K562 (cell line): Measurements from ENCODE around the gene ABR. TPM values are rescaled to one million over a fixed set of nuclear protein-coding genes. Genes with fewer than 3 reads are reported as not detected.

Source experiments
- MTA2 ChIP-seq: fragments of 450-650 bp; IDR thresholded peaks from 2 replicates; pipeline ENCODE4 v1.6.1; 2016; ENCODE audit warnings: low read depth
- RAD21 ChIP-seq, 2 experiments: fragments of 250-450 bp in 1 of 2; fragments of 450-650 bp in 1 of 2; sonication (Bioruptor Pico) in 1 of 2; formaldehyde crosslinking in 1 of 2; IDR thresholded peaks in 1 of 2; conservative IDR thresholded peaks in 1 of 2; 2 replicates each; pipeline versions ENCODE4 v1.4.0 to v1.8.0; 2020 to 2022; ENCODE audit warnings: mild to moderate bottlenecking in 2 of 2, moderate library complexity in 1 of 2
- SMC3 ChIP-seq: conservative IDR thresholded peaks from 2 replicates; pipeline ENCODE4 v1.6.1; 2011; ENCODE audit warnings: low read depth, low read length, improper control_type of control experiment; ENCODE audit not compliant: insufficient read depth
- ZBTB1 ChIP-seq: sonication (generic); formaldehyde crosslinking; IDR thresholded peaks from 2 replicates; pipeline ENCODE4 v1.8.1; 2023; ENCODE audit warnings: missing genetic modification reagents, low read depth, mild to moderate bottlenecking, borderline replicate concordance
- ZNF133 ChIP-seq: fragments of 250-450 bp; sonication (Bioruptor Pico); IDR thresholded peaks from 2 replicates; pipeline ENCODE4 v1.4.0; 2020; ENCODE audit warnings: mild to moderate bottlenecking
- polyA plus RNA-seq, 8 experiments: library from polyadenylated mRNA; depleted of rRNA in 4 of 8; stranded (reverse) in 5 of 8; unstranded in 3 of 8; fragments of >200 nt; fragmentation: Nextera tagmentation in 2 of 8; fragmentation: Illumina TruSeq in 1 of 8; extraction: Ambion mirVana in 2 of 8; extraction: Trizol in 1 of 8; gene quantifications; 2 replicates each; pipeline versions ENCODE4 v1.2.1 to v1.2.3, GENCODE V29; 2011 to 2014; ENCODE audit warnings: inconsistent platforms in 1 of 8, missing spikeins in 1 of 8
- total RNA-seq, 7 experiments: library from RNA; depleted of rRNA in 6 of 7; stranded (reverse); fragments of >200 nt in 6 of 7; fragmentation: Illumina TruSeq in 2 of 7; extraction: Trizol in 2 of 7; gene quantifications; 2 replicates each; pipeline versions ENCODE4 v1.2.1 to v1.2.3, GENCODE V29; 2011 to 2021; ENCODE audit warnings: low replicate concordance in 1 of 7
- TF ChIP-seq, protein P1 (sequence below), 2 experiments: fragments of 150-350 bp in 1 of 2; IDR thresholded peaks; 2 replicates each; pipeline ENCODE4 v1.6.1; 2012 to 2016; ENCODE audit warnings: low read depth in 2 of 2, low read length in 2 of 2, mild to moderate bottlenecking in 1 of 2, moderate library complexity in 1 of 2
- TF ChIP-seq, protein P2 (sequence below), 2 experiments: fragments of 450-650 bp; formaldehyde crosslinking in 1 of 2; IDR thresholded peaks; 2 replicates each; pipeline versions ENCODE4 v1.4.0 to v1.6.1; 2014 to 2020; ENCODE audit warnings: mild to moderate bottlenecking in 2 of 2, borderline replicate concordance in 1 of 2, low read depth in 1 of 2

ABR gene
- total and polyA plus RNA-seq, 9 of the 15 experiments (the other 6 are each of a cell fraction or from before 2014, with no cell fraction given) = 0.07 to 1.6 (median 0.37) TPM; not detected in 1

DNA sequence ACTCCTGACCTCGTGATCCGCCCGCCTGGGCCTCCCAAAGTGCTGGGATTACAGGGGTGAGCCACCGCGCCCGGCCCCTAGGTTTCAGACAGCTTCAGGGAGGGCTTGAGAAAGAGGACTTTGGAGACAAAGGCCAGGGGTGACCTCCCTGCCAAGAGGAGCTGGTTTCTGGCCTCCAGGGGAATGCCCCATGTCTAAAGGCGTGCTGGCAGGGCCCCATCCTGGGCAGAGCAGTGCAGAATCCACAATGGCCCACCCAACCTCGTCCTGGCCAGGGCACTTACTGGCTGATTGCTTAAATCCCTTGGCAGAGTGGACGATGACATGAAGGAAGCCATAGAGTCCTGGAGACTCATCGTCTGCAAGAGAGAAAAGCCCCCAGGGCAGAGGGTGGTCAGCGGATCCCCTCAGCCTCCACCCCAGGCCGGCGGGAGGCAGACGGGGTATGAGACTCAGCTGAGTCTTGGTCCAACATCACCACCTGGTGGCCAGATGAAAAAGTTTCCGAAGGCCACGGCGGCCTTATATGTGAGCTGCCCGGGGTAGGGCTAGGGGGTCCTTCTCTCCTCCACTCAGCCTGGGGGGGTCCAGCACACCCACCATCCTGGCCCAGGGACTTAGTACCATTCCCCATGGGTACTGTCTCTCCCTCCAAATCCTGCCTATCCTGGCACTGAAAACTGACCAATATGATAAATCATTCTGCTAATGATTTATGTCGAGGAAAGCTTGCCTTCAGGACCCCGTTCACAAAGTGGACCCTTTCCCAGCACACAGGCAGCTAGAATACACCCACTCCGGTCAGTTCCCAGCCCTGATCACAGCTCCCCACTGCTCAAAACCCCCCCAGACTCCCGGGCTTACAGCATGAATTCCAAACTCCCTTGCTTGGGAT lies 123.8 kb downstream of the ABR start (continued):
- TF ChIP-seq, protein P1, sequence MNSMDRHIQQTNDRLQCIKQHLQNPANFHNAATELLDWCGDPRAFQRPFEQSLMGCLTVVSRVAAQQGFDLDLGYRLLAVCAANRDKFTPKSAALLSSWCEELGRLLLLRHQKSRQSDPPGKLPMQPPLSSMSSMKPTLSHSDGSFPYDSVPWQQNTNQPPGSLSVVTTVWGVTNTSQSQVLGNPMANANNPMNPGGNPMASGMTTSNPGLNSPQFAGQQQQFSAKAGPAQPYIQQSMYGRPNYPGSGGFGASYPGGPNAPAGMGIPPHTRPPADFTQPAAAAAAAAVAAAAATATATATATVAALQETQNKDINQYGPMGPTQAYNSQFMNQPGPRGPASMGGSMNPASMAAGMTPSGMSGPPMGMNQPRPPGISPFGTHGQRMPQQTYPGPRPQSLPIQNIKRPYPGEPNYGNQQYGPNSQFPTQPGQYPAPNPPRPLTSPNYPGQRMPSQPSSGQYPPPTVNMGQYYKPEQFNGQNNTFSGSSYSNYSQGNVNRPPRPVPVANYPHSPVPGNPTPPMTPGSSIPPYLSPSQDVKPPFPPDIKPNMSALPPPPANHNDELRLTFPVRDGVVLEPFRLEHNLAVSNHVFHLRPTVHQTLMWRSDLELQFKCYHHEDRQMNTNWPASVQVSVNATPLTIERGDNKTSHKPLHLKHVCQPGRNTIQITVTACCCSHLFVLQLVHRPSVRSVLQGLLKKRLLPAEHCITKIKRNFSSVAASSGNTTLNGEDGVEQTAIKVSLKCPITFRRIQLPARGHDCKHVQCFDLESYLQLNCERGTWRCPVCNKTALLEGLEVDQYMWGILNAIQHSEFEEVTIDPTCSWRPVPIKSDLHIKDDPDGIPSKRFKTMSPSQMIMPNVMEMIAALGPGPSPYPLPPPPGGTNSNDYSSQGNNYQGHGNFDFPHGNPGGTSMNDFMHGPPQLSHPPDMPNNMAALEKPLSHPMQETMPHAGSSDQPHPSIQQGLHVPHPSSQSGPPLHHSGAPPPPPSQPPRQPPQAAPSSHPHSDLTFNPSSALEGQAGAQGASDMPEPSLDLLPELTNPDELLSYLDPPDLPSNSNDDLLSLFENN (IDR thresholded peaks at IDR 0.05; ENCODE audit: low read depth in 2 of 2, low read length in 2 of 2) = no peak
- TF ChIP-seq RAD21 (CRISPR knock-in tag; conservative IDR thresholded peaks at IDR 0.05 in 1 of 2, IDR thresholded peaks at IDR 0.05 in 1 of 2) (peak; percentile 51 to 72), ZNF133 (CRISPR knock-in tag) (no peak), MTA2 (no peak), ZBTB1 (no peak), SMC3 (peak; percentile 48)
- TF ChIP-seq, protein P2, sequence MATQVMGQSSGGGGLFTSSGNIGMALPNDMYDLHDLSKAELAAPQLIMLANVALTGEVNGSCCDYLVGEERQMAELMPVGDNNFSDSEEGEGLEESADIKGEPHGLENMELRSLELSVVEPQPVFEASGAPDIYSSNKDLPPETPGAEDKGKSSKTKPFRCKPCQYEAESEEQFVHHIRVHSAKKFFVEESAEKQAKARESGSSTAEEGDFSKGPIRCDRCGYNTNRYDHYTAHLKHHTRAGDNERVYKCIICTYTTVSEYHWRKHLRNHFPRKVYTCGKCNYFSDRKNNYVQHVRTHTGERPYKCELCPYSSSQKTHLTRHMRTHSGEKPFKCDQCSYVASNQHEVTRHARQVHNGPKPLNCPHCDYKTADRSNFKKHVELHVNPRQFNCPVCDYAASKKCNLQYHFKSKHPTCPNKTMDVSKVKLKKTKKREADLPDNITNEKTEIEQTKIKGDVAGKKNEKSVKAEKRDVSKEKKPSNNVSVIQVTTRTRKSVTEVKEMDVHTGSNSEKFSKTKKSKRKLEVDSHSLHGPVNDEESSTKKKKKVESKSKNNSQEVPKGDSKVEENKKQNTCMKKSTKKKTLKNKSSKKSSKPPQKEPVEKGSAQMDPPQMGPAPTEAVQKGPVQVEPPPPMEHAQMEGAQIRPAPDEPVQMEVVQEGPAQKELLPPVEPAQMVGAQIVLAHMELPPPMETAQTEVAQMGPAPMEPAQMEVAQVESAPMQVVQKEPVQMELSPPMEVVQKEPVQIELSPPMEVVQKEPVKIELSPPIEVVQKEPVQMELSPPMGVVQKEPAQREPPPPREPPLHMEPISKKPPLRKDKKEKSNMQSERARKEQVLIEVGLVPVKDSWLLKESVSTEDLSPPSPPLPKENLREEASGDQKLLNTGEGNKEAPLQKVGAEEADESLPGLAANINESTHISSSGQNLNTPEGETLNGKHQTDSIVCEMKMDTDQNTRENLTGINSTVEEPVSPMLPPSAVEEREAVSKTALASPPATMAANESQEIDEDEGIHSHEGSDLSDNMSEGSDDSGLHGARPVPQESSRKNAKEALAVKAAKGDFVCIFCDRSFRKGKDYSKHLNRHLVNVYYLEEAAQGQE (IDR thresholded peaks at IDR 0.05; ENCODE audit: borderline replicate concordance) = peak; percentile 39; the same call in 1 of the 2 replicates
- TF ChIP-seq, protein P2 (CRISPR knock-in tag; IDR thresholded peaks at IDR 0.05; ENCODE audit: low read depth) = no peak
